Measurements from ENCODE around the gene PDGFD.
"Not testable (repeated sequence)": the region's sequence is repeated elsewhere in the genome, so short reads cannot be mapped to it uniquely, and the experiment has no call there.

The PDGFD gene

GRCh38 chr11:104057908-104058307 is 106.0 kb downstream of the PDGFD start:
- FAIRE-seq (no peak), DNase-seq (ENCODE audit: low spot score) (no peak)

- no peak for DNase-seq (ENCODE audit: low spot score)
- FAIRE-seq = no peak
These were observed 108.4 kb downstream of the PDGFD start for GRCh38 chr11:104055596-104055995.

- no peak for DNase-seq (ENCODE audit: low spot score)
- FAIRE-seq = no peak
These were observed 108.9 kb downstream of the PDGFD start for GRCh38 chr11:104054911-104055529.

GRCh38 chr11:104053743-104054478 is 110.0 kb downstream of the PDGFD start:
- FAIRE-seq = no peak
- DNase-seq (ENCODE audit: low spot score) = no peak

GRCh38 chr11:104051778-104052177 is 112.2 kb downstream of the PDGFD start:
- DNase-seq (ENCODE audit: low spot score) = no peak
- FAIRE-seq = no peak

GRCh38 chr11:104049116-104049515 is 114.8 kb downstream of the PDGFD start:
- no peak for FAIRE-seq
- DNase-seq (ENCODE audit: low spot score) = no peak

GRCh38 chr11:104046858-104047257 is 117.1 kb downstream of the PDGFD start:
- not testable (repeated sequence) for FAIRE-seq; DNase-seq (ENCODE audit: low spot score)

GRCh38 chr11:104046331-104046730 is 117.6 kb downstream of the PDGFD start:
- DNase-seq (ENCODE audit: low spot score) = no peak
- no peak for FAIRE-seq

GRCh38 chr11:104043678-104044239 is 120.2 kb downstream of the PDGFD start:
- FAIRE-seq = no peak
- DNase-seq (ENCODE audit: low spot score) = no peak

- DNase-seq (ENCODE audit: low spot score) (no peak), FAIRE-seq (no peak)
These were observed 120.8 kb downstream of the PDGFD start for GRCh38 chr11:104043142-104043541.

GRCh38 chr11:104041792-104042191 is 122.2 kb downstream of the PDGFD start:
- no peak for DNase-seq (ENCODE audit: low spot score)
- FAIRE-seq = no peak

GRCh38 chr11:104036995-104037394 is 127.0 kb downstream of the PDGFD start:
- DNase-seq (ENCODE audit: low spot score) = no peak
- FAIRE-seq = no peak

- FAIRE-seq (no peak), DNase-seq (ENCODE audit: low spot score) (no peak)
These were observed 127.4 kb downstream of the PDGFD start, which contains the start of gene DDI1 for GRCh38 chr11:104036588-104036987. Gene DDI1 (plus strand): TSS chr11:104036640. CDS start chr11:104036823, 183 bp downstream.

- FAIRE-seq (no peak), DNase-seq (ENCODE audit: low spot score) (no peak)
These were observed 130.4 kb downstream of the PDGFD start for GRCh38 chr11:104033561-104033960.

- no peak for FAIRE-seq
- DNase-seq (ENCODE audit: low spot score) = peak; percentile 16
These were observed 130.8 kb downstream of the PDGFD start for GRCh38 chr11:104033134-104033533.

- FAIRE-seq (no peak), DNase-seq (ENCODE audit: low spot score) (no peak)
These were observed 135.3 kb downstream of the PDGFD start for GRCh38 chr11:104028476-104029263.

GRCh38 chr11:104024572-104024971 is 139.4 kb downstream of the PDGFD start:
- no peak for DNase-seq (ENCODE audit: low spot score)
- no peak for FAIRE-seq

GRCh38 chr11:104015649-104016415 is 148.1 kb downstream of the PDGFD start:
- FAIRE-seq (no peak), DNase-seq (ENCODE audit: low spot score) (no peak)

- DNase-seq (ENCODE audit: low spot score) = no peak
- no peak for FAIRE-seq
These were observed 152.9 kb downstream of the PDGFD start for GRCh38 chr11:104011044-104011443.

GRCh38 chr11:104009744-104010143 is 154.2 kb downstream of the PDGFD start:
- FAIRE-seq (no peak), DNase-seq (ENCODE audit: low spot score) (no peak)

- DNase-seq (ENCODE audit: low spot score) (no peak), FAIRE-seq (no peak)
These were observed 158.6 kb downstream of the PDGFD start for GRCh38 chr11:104005234-104005855.

Data from urothelium cell line (cell line).